ENCODE data around the gene KRT6B. TPM values are rescaled to one million over a fixed set of nuclear protein-coding genes. Genes with fewer than 3 reads are reported as not detected.
A peak's percentile ranks its signal among the peaks of the same experiment; 100 is the strongest.
"Not testable (repeated sequence)": the region's sequence is repeated elsewhere in the genome, so short reads cannot be mapped to it uniquely, and the experiment has no call there.

Gene KRT6B
- not detected for total RNA-seq
- long read RNA-seq, result 0 reads

GRCh38 chr12:52452101-52452500 is at the start of gene KRT6B:
KRT6B (minus strand) TSS chr12:52452146; CDS start chr12:52452078, 68 bp downstream.
- intact Hi-C loops (cut with DNase I, micrococcal nuclease), result no loop called here
- peak; percentile 63 for ATAC-seq
- no peak for DNase-seq

DNA sequence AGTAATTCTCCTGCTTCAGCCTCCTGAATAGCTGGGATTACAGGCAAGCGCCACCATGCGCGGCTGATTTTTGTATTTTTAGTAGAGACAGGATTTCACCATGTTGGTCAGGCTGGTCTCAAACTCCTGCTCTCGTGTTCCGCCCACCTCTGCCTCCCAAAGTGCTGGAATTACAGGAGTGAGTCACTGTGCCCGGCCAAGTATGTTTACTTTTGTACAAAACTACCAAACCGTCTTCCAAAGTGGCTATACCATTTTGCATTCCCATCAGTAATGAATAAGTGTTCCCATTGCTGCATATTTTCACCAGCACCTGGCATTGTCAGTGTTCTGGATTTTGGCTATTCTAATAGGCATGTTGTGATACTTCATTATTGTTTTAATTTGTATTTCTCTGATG is 49.5 kb upstream of the KRT6B start:
- DNase-seq, result no peak
- intact Hi-C loops (cut with DNase I, micrococcal nuclease), result loop anchor here in 1 of 2 donors (10.0 kb wide), 1 partner anchor 127 kb away; no protein-coding TSS in a partner anchor
- ATAC-seq, result no peak

DNA sequence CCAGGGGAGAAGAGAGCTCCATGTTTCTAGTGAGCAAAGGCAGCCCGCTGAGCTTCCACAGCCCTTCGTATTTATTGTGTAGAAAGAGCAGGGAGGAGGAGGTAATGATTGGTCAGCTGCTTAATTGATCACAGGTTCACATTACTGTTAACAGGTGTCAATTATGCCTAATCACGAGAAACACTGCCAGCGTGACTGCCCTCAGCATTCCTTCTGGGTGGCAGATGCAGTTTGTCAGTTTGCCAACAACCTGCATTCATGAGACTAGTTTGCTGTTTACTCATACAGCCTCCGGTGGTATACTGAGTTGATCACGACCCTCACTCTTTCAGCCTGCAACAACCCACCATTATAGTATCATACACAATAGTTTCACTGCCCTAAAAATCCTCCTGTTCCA is 48.6 kb upstream of the KRT6B start:
- intact Hi-C loops (cut with DNase I, micrococcal nuclease), result loop anchor here in 1 of 2 donors (10.0 kb wide), 1 partner anchor 126 kb away; no protein-coding TSS in a partner anchor
- DNase-seq, ATAC-seq: not testable (repeated sequence)

- ATAC-seq, result no peak
- no peak for DNase-seq
- intact Hi-C loops (cut with DNase I, micrococcal nuclease), result loop anchor here in 1 of 2 donors (10.0 kb wide), 1 partner anchor 125 kb away; no protein-coding TSS in a partner anchor
These were observed 48.0 kb upstream of the KRT6B start for GRCh38 chr12:52499806-52500560.

- DNase-seq, result no peak
- no peak for ATAC-seq
- intact Hi-C loops (cut with DNase I, micrococcal nuclease), result no loop called here
These were observed 47.0 kb upstream of the KRT6B start for GRCh38 chr12:52498946-52499345.

- DNase-seq, result no peak
- intact Hi-C loops (cut with DNase I, micrococcal nuclease), result no loop called here
- no peak for ATAC-seq
These were observed 46.0 kb upstream of the KRT6B start for GRCh38 chr12:52497975-52498374.

- ATAC-seq (no peak), DNase-seq (no peak)
- intact Hi-C loops (cut with DNase I, micrococcal nuclease), result no loop called here
These were observed 44.7 kb upstream of the KRT6B start for GRCh38 chr12:52496590-52497071.

DNA sequence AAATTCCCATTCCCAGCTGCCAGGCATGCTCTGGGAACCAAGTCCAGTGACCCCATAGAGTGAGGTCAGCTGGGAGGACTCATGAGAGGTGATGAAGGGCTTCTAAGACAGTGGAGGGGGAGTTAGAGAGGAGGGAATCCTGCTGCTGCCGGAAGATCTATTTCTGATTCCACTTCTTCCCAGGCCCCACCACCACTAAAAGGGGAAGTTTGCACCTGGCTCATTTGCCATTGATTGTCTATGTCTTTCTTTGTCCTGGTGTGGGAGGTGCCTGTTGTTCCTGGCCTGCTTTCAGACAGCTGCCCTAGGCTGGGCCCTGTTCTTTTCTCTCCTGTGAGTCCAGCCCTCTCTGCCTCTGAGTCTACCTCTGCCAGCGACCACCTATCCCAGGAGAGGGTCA is 44.1 kb upstream of the KRT6B start:
- DNase-seq, result no peak
- intact Hi-C loops (cut with DNase I, micrococcal nuclease), result no loop called here
- no peak for ATAC-seq

- DNase-seq, result no peak
- ATAC-seq, result peak; percentile 27
- intact Hi-C loops (cut with DNase I, micrococcal nuclease), result no loop called here
These were observed 43.4 kb upstream of the KRT6B start for GRCh38 chr12:52495389-52495788.

GRCh38 chr12:52494518-52494917 is 42.6 kb upstream of the KRT6B start:
- no peak for DNase-seq
- ATAC-seq, result no peak
- intact Hi-C loops (cut with DNase I, micrococcal nuclease), result no loop called here

- no peak for DNase-seq
- intact Hi-C loops (cut with DNase I, micrococcal nuclease), result no loop called here
- ATAC-seq, result no peak
These were observed 42.2 kb upstream of the KRT6B start for GRCh38 chr12:52494100-52494499.

DNA sequence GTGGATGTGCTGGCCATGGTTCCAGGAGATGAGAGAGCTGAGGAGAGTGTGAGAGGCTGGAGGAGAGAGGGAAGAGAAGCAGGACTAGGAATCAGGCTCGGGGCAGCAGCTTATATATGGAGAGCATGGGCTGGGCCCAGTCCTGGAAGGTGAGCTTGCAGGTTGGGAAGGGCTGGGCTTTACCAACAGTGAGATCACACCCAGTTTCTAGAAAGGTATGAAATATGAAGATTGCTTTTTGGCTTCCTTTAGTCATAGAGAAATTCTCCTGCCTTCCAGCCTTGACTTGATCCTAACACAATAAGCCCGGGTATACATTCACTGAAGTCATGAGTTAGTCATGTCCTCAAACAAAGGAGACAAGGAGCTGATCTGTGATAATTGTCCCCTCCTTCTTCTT is 41.2 kb upstream of the KRT6B start, which contains the start of gene KRT6A:
KRT6A (minus strand) TSS at position 86 of the 400 bp plus-strand sequence; CDS start at position 17, 69 bp downstream.
- ATAC-seq (no peak), DNase-seq (no peak)
- intact Hi-C loops (cut with DNase I, micrococcal nuclease), result no loop called here

DNA sequence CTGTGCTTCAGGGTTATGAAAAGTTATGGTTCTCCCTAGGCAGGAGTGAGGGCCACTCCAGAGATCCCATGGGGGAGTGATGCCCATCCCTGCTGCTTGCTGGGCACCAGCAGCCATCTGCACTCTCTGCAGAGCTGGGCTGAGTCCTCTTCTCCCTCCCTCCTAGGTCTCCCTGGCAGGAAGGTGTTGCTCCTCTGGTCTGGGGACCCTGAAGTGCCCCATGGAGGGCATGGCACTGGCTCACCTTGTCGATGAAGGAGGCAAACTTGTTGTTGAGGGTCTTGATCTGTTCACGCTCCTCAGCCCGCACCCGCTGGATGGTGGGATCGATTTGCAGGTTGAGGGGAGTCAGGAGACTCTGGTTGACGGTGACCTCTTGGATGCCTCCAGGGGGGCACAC is 40.5 kb upstream of the KRT6B start:
- DNase-seq; intact Hi-C loops (cut with DNase I, micrococcal nuclease): not testable (repeated sequence)

GRCh38 chr12:52491495-52491894 is 39.5 kb upstream of the KRT6B start:
- DNase-seq; intact Hi-C loops (cut with DNase I, micrococcal nuclease); ATAC-seq: not testable (repeated sequence)

More for the DNA sequence above, 40.5 kb upstream of the KRT6B start:
- not testable (repeated sequence) for ATAC-seq

- ATAC-seq (no peak), DNase-seq (no peak)
- intact Hi-C loops (cut with DNase I, micrococcal nuclease), result no loop called here
These were observed 36.8 kb upstream of the KRT6B start for GRCh38 chr12:52488736-52489135.

DNA sequence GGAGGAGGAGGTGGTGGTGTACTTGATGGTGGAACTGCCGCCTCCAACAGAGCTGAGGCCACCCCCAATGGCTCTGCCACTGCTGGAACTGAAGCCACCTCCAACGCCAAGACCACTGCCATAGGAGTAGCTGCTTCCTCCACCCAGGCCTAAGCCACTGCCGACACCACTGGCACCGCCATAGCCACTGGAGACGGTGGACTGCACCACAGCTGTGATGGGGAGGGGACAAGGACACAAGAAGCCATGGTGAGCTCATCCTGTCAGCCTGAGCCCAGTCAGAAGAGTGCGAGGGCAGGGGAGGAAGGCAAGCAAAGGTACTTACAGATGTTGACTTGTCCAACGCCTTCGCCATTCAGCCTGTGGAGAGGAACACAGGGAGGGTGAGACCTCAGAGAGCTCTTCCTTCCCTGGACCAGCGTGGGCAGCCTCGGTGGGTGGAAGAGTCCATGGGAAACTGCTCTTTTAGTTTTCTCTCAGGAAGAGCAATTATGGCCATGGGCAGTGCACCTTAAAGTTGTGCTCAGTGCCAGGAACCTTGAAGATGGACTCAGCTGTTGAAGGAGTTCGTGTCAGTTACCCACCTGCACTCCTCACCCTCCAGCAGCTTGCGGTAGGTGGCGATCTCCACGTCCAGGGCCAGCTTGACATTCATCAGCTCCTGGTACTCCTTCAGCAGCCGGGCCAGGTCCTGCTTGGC is 35.9 kb upstream of the KRT6B start:
- DNase-seq; intact Hi-C loops (cut with DNase I, micrococcal nuclease); ATAC-seq: not testable (repeated sequence)

GRCh38 chr12:52487211-52487610 is 35.3 kb upstream of the KRT6B start:
- intact Hi-C loops (cut with DNase I, micrococcal nuclease), result no loop called here
- DNase-seq (no peak), ATAC-seq (no peak)

- no peak for DNase-seq
- ATAC-seq, result no peak
These were observed 34.5 kb upstream of the KRT6B start for GRCh38 chr12:52486166-52487105.

DNA sequence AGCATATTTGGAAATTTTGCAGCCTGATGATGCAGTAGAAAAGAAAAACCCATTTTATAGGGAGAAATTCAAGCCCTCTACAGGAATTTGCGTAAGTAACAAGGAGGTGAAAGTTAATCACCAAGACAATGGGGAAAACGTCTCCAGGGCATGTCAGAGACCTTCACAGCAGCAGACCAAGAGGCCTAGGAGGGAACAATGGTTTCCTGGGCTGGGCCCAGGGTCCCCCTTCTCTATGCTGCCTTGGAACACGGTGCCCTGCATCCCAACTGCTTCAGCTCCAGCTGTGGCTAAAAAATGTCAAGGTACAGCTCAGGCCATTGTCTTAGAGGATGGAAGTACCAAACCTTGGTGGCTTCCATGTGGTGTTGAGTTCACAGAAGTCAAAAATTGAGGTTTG is 28.1 kb upstream of the KRT6B start:
- DNase-seq, result no peak
- ATAC-seq, result no peak
- intact Hi-C loops (cut with DNase I, micrococcal nuclease), result no loop called here

More at GRCh38 chr12:52486166-52487105, 34.5 kb upstream of the KRT6B start:
- intact Hi-C loops (cut with DNase I, micrococcal nuclease), result no loop called here

Measured in left colon (tissue), 2 donors.